Stimulated activated CD4-positive, alpha-beta T cell treated with anti-CD3 and anti-CD28 coated beads, TNF-alpha, amount 100 ng/mL, for 24 hours (primary cell): ENCODE results near the gene CHST1.

Experiments used
- DNase-seq, 3 experiments: peaks; one replicate each; pipeline ENCODE4 v3.0.0-alpha.2; 2020; ENCODE audit warnings: low read depth in 3 of 3

The CHST1 gene

DNA sequence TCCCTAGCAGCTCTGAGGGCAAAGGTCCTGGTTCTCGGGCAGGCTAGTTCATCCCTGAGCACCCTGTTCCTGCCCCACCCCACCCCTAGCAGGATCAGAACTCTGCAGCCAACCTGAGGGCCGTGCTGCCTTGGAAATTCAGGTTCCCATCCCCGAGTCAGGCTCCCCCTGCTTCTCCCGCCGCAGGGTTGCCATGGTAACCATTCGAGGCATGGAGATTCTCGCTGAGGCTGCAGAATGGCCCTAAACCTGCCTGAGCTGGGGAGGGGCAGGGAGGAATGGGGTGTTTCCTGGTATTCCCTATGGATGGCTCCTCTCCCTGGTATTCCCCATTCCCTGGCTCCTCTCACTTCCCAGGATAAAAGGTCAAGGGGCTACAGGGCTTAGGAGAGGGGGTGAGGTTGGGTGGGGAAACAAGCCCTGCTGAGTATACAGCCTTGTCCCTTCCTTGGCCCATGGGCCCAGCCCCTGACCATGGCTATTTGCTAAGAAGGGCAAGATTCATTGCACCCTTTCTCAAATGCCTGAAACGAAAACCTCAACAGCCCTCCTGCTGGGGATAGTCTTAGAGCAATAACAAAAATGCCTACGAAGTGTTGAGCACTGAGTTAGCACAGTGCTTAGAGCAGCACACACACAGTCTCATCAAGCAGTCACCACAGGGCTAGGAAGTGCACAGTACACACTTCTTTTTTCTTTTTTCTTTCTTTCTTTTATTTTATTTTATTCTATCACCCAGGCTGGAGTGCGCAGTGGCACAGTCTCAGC, 58.7 kb downstream of the CHST1 start:
- no peak for DNase-seq

DNA sequence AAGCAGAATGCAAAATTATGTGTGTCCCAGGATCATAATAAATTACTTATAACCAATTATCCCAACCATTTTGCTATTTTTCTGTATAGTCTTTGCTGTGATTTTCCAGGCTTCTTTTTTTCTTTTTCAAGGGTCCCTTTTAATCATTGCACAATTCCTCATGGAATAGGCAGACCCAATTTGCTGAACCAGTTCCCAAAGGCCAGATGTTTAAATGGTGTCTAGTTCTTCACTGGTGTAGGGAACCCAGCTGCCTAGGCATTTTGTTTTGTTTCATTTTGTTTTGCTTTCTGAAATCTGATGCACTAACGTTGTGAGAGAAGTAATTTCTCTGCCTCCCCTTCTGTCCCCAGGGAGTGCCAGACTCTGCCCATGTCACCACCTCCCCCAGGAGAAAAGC, 60.4 kb downstream of the CHST1 start:
- no peak for DNase-seq

DNA sequence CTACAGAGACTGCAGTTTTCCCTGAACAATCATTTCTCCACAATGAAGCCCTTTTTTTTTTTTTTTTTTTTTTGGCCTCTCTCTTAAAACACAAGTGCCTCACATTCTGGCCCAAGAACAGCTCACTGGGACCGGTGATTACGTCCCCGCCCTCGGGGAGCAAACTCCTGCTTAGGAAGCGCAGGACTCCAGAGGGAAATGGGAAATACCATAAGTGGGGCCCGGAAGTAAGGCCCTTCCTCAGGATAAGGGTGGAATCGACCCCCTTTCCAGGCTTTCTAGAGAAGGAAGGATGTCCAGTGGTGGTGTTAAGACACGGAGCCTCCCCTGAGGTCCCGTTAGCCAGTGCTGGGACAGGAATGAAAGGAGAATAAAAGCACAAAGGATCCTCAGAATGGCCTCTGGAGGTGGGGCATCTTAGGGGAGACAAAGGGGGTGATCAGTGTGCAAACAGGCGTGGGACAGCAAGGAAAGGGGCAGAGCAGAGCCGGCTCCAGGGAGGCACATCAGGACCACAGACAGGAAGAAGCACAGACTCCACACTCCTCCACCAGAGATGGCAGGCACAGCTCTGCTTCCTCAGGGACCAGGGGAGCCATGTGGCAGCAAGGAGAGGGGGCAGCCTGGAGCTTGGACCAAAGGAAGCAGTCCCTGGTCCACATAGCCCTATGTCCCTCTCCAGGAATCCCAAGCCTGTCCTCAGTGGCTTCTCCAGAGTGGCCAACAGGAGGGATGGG, 61.3 kb downstream of the CHST1 start:
- DNase-seq = no peak

DNA sequence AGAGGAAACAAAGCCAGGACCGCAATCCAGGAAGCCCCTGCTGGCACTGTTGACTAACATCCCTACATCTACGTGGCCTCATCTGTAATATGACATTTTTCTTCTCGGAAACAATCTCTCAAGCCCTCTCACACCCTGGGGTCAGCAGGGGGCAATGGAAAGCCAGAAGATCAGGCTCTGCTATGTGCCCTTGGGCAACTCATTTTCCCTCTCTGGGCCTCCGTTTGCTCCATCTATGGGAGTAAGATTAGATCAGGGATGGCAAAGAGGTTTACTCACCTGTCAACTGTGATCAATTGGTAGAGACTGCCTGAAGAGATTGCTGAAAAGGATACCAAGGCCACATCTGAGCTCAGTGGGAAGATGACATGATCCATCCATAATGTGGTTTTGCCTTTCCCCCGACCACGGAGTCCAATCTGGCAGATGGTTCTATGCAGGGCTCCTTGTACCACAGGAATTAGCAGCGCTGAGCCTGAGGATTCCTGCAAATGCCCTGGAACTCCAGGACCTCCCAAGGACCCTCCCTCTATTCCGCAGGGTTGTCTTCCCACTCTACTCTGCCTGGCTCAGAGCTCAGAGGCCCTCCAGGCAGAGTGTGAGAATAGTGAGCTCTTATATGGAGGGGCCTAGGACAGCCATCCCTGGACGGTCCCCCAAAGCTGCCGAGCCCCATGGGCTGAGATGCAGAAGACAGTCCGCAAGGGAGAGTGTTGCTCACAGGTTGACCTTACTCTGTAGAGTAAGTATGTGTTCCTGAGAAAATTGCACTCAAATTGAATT, 66.1 kb downstream of the CHST1 start:
- DNase-seq = no peak
